IMR-90 (cell line): ENCODE data around the gene PCNX4.

ENCODE experiments used
- CEBPB ChIP-seq: IDR thresholded peaks from 2 replicates; pipeline ENCODE4 v1.6.1; 2012; ENCODE audit warnings: low read depth, low read length, improper control_type of control experiment
- POLR2A ChIP-seq: IDR thresholded peaks from 2 replicates; pipeline ENCODE4 v1.6.1; 2012; ENCODE audit warnings: mild to moderate bottlenecking, low read depth, low read length
- RAD21 ChIP-seq: IDR thresholded peaks from 2 replicates; pipeline ENCODE4 v1.6.1; 2012; ENCODE audit warnings: low read length, improper control_type of control experiment
- SMC3 ChIP-seq: fragments of 150-350 bp; IDR thresholded peaks from 2 replicates; pipeline ENCODE4 v1.6.1; 2016; ENCODE audit warnings: low read depth, mild to moderate bottlenecking, antibody characterized with exemption, low read length, moderate library complexity
- TF ChIP-seq, protein P1 (sequence below): conservative IDR thresholded peaks from 2 replicates; pipeline ENCODE4 v1.5.1; 2012; ENCODE audit warnings: mild to moderate bottlenecking, low read depth, low read length, improper control_type of control experiment

- TF ChIP-seq, protein P1, sequence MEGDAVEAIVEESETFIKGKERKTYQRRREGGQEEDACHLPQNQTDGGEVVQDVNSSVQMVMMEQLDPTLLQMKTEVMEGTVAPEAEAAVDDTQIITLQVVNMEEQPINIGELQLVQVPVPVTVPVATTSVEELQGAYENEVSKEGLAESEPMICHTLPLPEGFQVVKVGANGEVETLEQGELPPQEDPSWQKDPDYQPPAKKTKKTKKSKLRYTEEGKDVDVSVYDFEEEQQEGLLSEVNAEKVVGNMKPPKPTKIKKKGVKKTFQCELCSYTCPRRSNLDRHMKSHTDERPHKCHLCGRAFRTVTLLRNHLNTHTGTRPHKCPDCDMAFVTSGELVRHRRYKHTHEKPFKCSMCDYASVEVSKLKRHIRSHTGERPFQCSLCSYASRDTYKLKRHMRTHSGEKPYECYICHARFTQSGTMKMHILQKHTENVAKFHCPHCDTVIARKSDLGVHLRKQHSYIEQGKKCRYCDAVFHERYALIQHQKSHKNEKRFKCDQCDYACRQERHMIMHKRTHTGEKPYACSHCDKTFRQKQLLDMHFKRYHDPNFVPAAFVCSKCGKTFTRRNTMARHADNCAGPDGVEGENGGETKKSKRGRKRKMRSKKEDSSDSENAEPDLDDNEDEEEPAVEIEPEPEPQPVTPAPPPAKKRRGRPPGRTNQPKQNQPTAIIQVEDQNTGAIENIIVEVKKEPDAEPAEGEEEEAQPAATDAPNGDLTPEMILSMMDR, result no peak
- no peak for TF ChIP-seq POLR2A
- TF ChIP-seq RAD21, result no peak
- no peak for TF ChIP-seq CEBPB
- TF ChIP-seq SMC3, result no peak
Observed at GRCh38 chr14:60196291-60196690, 104.6 kb downstream of the PCNX4 start.
